CD4-positive, alpha-beta memory T cell (primary cell): ENCODE measurements around the gene DIP2C. TPM values are rescaled to one million over a fixed set of nuclear protein-coding genes. Genes with fewer than 3 reads are reported as not detected.

ENCODE experiments used
- CTCF ChIA-PET: fragments of 350-600 bp; sonication (Branson Sonifier 250); formaldehyde crosslinking; loops from one replicate; lab custom pipeline; 2021; ENCODE audit warnings: inconsistent platforms; ENCODE audit not compliant: partially characterized antibody; lab: Charles Lee
- POLR2A ChIA-PET: fragments of 350-600 bp; sonication (Branson Sonifier 250); formaldehyde crosslinking; loops from one replicate; lab custom pipeline; 2021; ENCODE audit not compliant: partially characterized antibody; lab: Charles Lee
- DNase-seq, 5 donors: peaks; one replicate each; pipeline versions ENCODE4 v3.0.0 to v3.0.0-alpha.2; 2020 to 2022; ENCODE audit warnings: mixed read lengths in 1 of 5
- H3K27ac ChIP-seq: one replicate; pipeline ENCODE4 v1.7.0; 2013; ENCODE audit warnings: low read depth, low read length
- H3K27me3 ChIP-seq: 2 replicates; pipeline ENCODE4 v1.7.0; 2013; ENCODE audit warnings: mild to moderate bottlenecking, low read length, moderate library complexity; ENCODE audit not compliant: insufficient read depth
- H3K36me3 ChIP-seq: 2 replicates; pipeline ENCODE4 v1.7.0; 2013; ENCODE audit warnings: mild to moderate bottlenecking, low read length, moderate library complexity; ENCODE audit not compliant: insufficient read depth
- H3K4me1 ChIP-seq: 2 replicates; pipeline ENCODE4 v1.7.0; 2013; ENCODE audit warnings: mild to moderate bottlenecking, low read length, moderate library complexity; ENCODE audit not compliant: insufficient read depth
- H3K4me3 ChIP-seq, 2 donors: one replicate each; pipeline ENCODE4 v1.7.0; 2013; ENCODE audit warnings: low read length in 2 of 2, mild to moderate bottlenecking in 1 of 2
- H3K9me3 ChIP-seq, 2 donors: one replicate each; pipeline ENCODE4 v1.7.0; 2013; ENCODE audit warnings: low read length in 2 of 2, control low read depth in 1 of 2; ENCODE audit not compliant: control insufficient read depth in 1 of 2
- H3K27ac Mint-ChIP-seq, 7 donors: one replicate each; pipeline ENCODE4 v1.8.0; 2020 to 2021; ENCODE audit warnings: mixed read lengths in 7 of 7, mild to moderate bottlenecking in 6 of 7, inconsistent platforms in 3 of 7, moderate library complexity in 3 of 7
- H3K27me3 Mint-ChIP-seq, 2 donors: one replicate each; pipeline ENCODE4 v1.8.0; 2020 to 2021; ENCODE audit warnings: mixed read lengths in 2 of 2
- H3K36me3 Mint-ChIP-seq, 2 donors: one replicate each; pipeline ENCODE4 v1.8.0; 2020 to 2021; ENCODE audit warnings: mixed read lengths in 2 of 2, inconsistent platforms in 1 of 2, mild to moderate bottlenecking in 1 of 2
- H3K4me1 Mint-ChIP-seq, 4 donors: one replicate each; pipeline ENCODE4 v1.8.0; 2020 to 2021; ENCODE audit warnings: mixed read lengths in 4 of 4, mild to moderate bottlenecking in 1 of 4
- H3K4me3 Mint-ChIP-seq, 8 donors: one replicate each; pipeline ENCODE4 v1.8.0; 2020 to 2021; ENCODE audit warnings: mixed read lengths in 8 of 8, mild to moderate bottlenecking in 7 of 8, moderate library complexity in 6 of 8, inconsistent platforms in 3 of 8
- H3K9me3 Mint-ChIP-seq, 8 donors: one replicate each; pipeline ENCODE4 v1.8.0; 2020 to 2021; ENCODE audit warnings: mixed read lengths in 8 of 8, mild to moderate bottlenecking in 5 of 8, inconsistent platforms in 3 of 8, moderate library complexity in 1 of 8
- intact Hi-C: fragments of 100-400 bp; cut with micrococcal nuclease; formaldehyde crosslinking; loops from one replicate; pipeline ENCODE4 v1.15.1; 2023
- polyA plus RNA-seq, 2 donors: library from polyadenylated mRNA; unstranded; fragments of 300-500 nt; fragmentation: Illumina TruSeq; gene quantifications; one replicate each; pipeline ENCODE4 v1.2.3, GENCODE V29; 2021
- total RNA-seq, 2 experiments: library from RNA; stranded (reverse); gene quantifications; one replicate each; pipeline ENCODE4 v1.2.3, GENCODE V29; 2021

The DIP2C gene
- total RNA-seq (1 to 10 TPM; 5.7 to 6.0 TPM), polyA plus RNA-seq (1 to 10 TPM; 1.1 to 2.1 TPM)

DNA sequence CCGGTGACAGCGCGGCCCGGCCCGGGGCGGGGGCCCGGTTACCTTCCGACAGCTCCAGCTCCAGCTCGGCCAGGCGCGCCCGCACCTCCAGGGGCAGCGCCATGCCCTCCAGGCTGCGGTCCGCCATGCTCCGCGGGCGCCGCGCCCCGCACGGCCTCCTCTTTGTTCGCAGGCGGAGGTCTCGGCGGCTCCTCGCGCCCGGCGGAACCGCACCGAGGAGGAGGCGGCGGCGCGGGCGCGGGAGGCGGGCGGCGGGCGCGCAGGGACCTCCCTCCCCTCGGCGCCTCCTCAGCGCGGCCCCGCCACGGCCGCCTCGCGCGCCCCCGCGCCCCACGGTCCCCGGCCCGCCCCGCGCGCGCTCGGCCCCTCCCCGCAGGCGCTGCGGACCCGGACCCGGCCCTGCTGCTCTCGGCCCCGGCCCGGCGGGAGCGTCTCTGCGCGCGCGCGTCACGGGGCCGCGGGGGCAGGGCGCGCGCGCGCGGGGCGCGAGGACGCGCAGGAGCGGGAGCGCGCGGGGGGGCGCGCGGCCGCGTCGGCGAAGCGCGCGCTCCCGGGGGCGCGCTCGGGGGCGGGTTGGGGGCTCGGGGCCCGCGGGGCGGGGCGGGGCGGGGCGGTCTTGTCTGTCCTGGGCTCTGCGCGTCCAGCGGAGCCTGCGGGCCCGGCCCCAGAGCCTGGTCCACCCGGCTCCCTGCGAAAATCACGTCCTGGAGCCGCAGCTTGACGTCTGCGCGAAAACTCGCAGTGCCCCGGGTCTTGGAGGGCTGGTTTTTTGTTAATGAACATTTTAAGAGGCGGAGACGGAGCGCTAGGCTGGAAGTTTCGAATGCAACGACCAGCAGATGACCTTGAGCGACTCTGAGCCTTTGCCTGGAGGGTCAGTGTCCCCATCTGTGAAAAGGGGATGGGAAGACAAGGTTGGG lies at the start of gene DIP2C:
DIP2C (minus strand) TSS at position 217 of the 920 bp plus-strand sequence; CDS start at position 127, 90 bp downstream.
- Mint-ChIP-seq H3K27ac (peak within 1 kb of the TSS in 1 of 7 donors; percentile 55), H3K27me3 (peaks cover 27 to 35% of the 10 kb centered on the region in 2 donors), H3K36me3 (no peaks in the 10 kb centered on the region), H3K9me3 (peaks cover 0 to 1% (median 0%) of the 10 kb centered on the region in 8 donors), H3K4me3 (peak within 1 kb of the TSS; percentile 46 to 73 (median 68)), H3K4me1 (peaks cover 3 to 16% (median 8%) of the 10 kb centered on the region in 4 donors)
- DNase-seq, result peak in 2 of 5 donors; percentile 7 to 10
- no peaks in the 10 kb centered on the region for H3K4me1 ChIP-seq
- no peaks in the 10 kb centered on the region for H3K36me3 ChIP-seq
- CTCF ChIA-PET, result no interaction called here
- no peaks in the 10 kb centered on the region for H3K9me3 ChIP-seq
- POLR2A ChIA-PET, result no interaction called here
- intact Hi-C loops, result no loop called here
- H3K27me3 ChIP-seq, result no peaks in the 10 kb centered on the region
- no peak within 1 kb of the TSS for H3K27ac ChIP-seq
- no peak within 1 kb of the TSS for H3K4me3 ChIP-seq

DNA sequence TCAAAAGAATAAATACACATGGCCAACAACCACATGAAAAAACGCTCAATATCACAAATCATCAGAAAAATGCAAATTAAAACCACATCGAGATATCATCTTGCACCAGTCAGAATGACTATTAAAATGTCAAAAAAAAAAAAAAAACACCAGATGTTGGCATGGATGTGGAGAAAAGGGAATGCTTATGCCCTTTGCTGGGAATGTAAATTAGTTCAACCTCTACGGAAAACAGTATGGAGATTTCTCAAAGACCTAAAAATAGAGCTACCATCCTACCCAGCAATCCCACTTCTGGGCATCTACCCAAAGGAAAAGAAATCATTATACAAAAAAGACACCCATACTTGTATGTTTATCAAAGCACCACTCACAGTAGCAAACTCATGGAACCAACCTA lies 45.0 kb upstream of the DIP2C start:
- CTCF ChIA-PET, result no interaction called here
- Histone ChIP-seq H3K36me3 (no peaks in the 10 kb centered on the region), H3K9me3 (no peaks in the 10 kb centered on the region), H3K4me1 (no peaks in the 10 kb centered on the region), H3K27me3 (no peaks in the 10 kb centered on the region), H3K4me3 (no peak overlapping the region), H3K27ac (no peak overlapping the region)
- peak overlapping the region in 1 of 7 donors; percentile 26 for H3K27ac Mint-ChIP-seq
- intact Hi-C loops, result no loop called here
- H3K27me3 Mint-ChIP-seq, result peaks cover 3 to 6% of the 10 kb centered on the region in 2 donors
- no peaks in the 10 kb centered on the region for H3K36me3 Mint-ChIP-seq
- H3K9me3 Mint-ChIP-seq, result peaks cover 0 to 9% (median 4%) of the 10 kb centered on the region in 8 donors
- peaks cover 0 to 1% (median 0%) of the 10 kb centered on the region in 4 donors for H3K4me1 Mint-ChIP-seq
- POLR2A ChIA-PET, result no interaction called here
- H3K4me3 Mint-ChIP-seq, result no peak overlapping the region
- DNase-seq, result no peak

GRCh38 chr10:733086-733485 lies 43.6 kb upstream of the DIP2C start:
- H3K27ac Mint-ChIP-seq, result no peak overlapping the region
- H3K27me3 Mint-ChIP-seq, result peaks cover 3 to 6% of the 10 kb centered on the region in 2 donors
- H3K9me3 Mint-ChIP-seq, result peaks cover 0 to 9% (median 4%) of the 10 kb centered on the region in 8 donors
- no peaks in the 10 kb centered on the region for H3K9me3 ChIP-seq
- H3K36me3 ChIP-seq, result no peaks in the 10 kb centered on the region
- H3K4me1 ChIP-seq, result no peaks in the 10 kb centered on the region
- DNase-seq, result no peak
- no peaks in the 10 kb centered on the region for H3K27me3 ChIP-seq
- no peak overlapping the region for H3K27ac ChIP-seq
- CTCF ChIA-PET, result no interaction called here
- POLR2A ChIA-PET, result no interaction called here
- H3K36me3 Mint-ChIP-seq, result no peaks in the 10 kb centered on the region
- H3K4me1 Mint-ChIP-seq, result peaks cover 0 to 1% (median 0%) of the 10 kb centered on the region in 4 donors
- intact Hi-C loops, result no loop called here
- no peak overlapping the region for H3K4me3 Mint-ChIP-seq
- no peak overlapping the region for H3K4me3 ChIP-seq

- CTCF ChIA-PET, result no interaction called here
- POLR2A ChIA-PET, result no interaction called here
- Histone ChIP-seq H3K4me1 (no peaks in the 10 kb centered on the region), H3K27me3 (no peaks in the 10 kb centered on the region), H3K27ac (no peak overlapping the region), H3K9me3 (no peaks in the 10 kb centered on the region), H3K36me3 (no peaks in the 10 kb centered on the region), H3K4me3 (no peak overlapping the region)
- intact Hi-C loops, result no loop called here
- no peak overlapping the region for H3K4me3 Mint-ChIP-seq
- no peaks in the 10 kb centered on the region for H3K36me3 Mint-ChIP-seq
- H3K9me3 Mint-ChIP-seq, result peaks cover 0 to 7% (median 2%) of the 10 kb centered on the region in 8 donors
- H3K4me1 Mint-ChIP-seq, result peaks cover 0 to 1% (median 0%) of the 10 kb centered on the region in 4 donors
- DNase-seq, result no peak
- no peak overlapping the region for H3K27ac Mint-ChIP-seq
- peaks cover 3 to 6% of the 10 kb centered on the region in 2 donors for H3K27me3 Mint-ChIP-seq
These were observed 39.7 kb upstream of the DIP2C start for GRCh38 chr10:729213-729612.

DNA sequence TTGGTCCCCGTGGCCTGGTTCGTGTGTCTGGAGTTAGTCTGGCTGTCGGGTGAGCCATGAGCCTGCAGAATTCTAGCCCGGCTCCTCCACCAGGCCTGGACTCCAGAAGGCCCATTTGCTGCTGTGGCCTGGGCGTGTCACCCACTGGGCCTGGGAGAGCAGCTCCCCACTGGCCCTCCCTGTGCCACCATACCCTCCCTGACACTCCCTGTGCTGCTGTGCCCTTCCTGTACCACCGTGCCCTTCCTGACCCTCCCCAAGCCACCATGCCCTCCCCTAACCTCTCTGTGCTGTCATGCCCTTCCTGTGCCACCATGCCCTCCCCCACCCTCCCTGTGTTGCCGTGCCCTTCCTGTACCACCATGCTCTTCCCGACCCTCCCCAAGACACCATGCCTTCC lies 39.1 kb upstream of the DIP2C start:
- Histone ChIP-seq H3K27ac (no peak overlapping the region), H3K4me1 (no peaks in the 10 kb centered on the region), H3K4me3 (no peak overlapping the region), H3K27me3 (no peaks in the 10 kb centered on the region), H3K9me3 (no peaks in the 10 kb centered on the region), H3K36me3 (no peaks in the 10 kb centered on the region)
- CTCF ChIA-PET, result no interaction called here
- no peak for DNase-seq
- Mint-ChIP-seq H3K36me3 (no peaks in the 10 kb centered on the region), H3K9me3 (peaks cover 0 to 7% (median under 1%) of the 10 kb centered on the region in 8 donors), H3K4me1 (no peaks in the 10 kb centered on the region), H3K4me3 (no peak overlapping the region), H3K27ac (peak overlapping the region in 1 of 7 donors; percentile 53), H3K27me3 (peaks cover 3 to 6% of the 10 kb centered on the region in 2 donors)
- intact Hi-C loops, result no loop called here
- POLR2A ChIA-PET, result no interaction called here

GRCh38 chr10:727162-727790 lies 37.8 kb upstream of the DIP2C start:
- DNase-seq, result no peak
- Mint-ChIP-seq H3K4me3 (no peak overlapping the region), H3K27ac (no peak overlapping the region), H3K9me3 (peaks cover 0 to 7% (median 0%) of the 10 kb centered on the region in 8 donors), H3K4me1 (no peaks in the 10 kb centered on the region), H3K36me3 (no peaks in the 10 kb centered on the region), H3K27me3 (peaks cover 0 to 2% of the 10 kb centered on the region in 2 donors)
- Histone ChIP-seq H3K27me3 (no peaks in the 10 kb centered on the region), H3K4me1 (no peaks in the 10 kb centered on the region), H3K4me3 (no peak overlapping the region), H3K9me3 (no peaks in the 10 kb centered on the region), H3K27ac (no peak overlapping the region), H3K36me3 (no peaks in the 10 kb centered on the region)
- intact Hi-C loops, result no loop called here
- CTCF ChIA-PET, result no interaction called here
- POLR2A ChIA-PET, result no interaction called here

- H3K4me1 Mint-ChIP-seq, result no peaks in the 10 kb centered on the region
These were observed 36.3 kb upstream of the DIP2C start for GRCh38 chr10:725786-726185.

More at GRCh38 chr10:725786-726185, 36.3 kb upstream of the DIP2C start:
- Histone ChIP-seq H3K9me3 (no peaks in the 10 kb centered on the region), H3K4me1 (no peaks in the 10 kb centered on the region), H3K27me3 (no peaks in the 10 kb centered on the region), H3K4me3 (no peak overlapping the region), H3K36me3 (no peaks in the 10 kb centered on the region), H3K27ac (no peak overlapping the region)
- no peak overlapping the region for H3K27ac Mint-ChIP-seq
- H3K36me3 Mint-ChIP-seq, result no peaks in the 10 kb centered on the region
- peaks cover 0 to 2% (median 0%) of the 10 kb centered on the region in 8 donors for H3K9me3 Mint-ChIP-seq
- H3K27me3 Mint-ChIP-seq, result peaks cover 0 to 2% of the 10 kb centered on the region in 2 donors
- ChIA-PET POLR2A (no interaction called here), CTCF (no interaction called here)
- no peak overlapping the region for H3K4me3 Mint-ChIP-seq
- intact Hi-C loops, result no loop called here
- DNase-seq, result no peak
